HCT116 (cell line): Measurements from ENCODE around the gene ALDH7A1. TPM values are rescaled to one million over a fixed set of nuclear protein-coding genes. Genes with fewer than 3 reads are reported as not detected.

Source experiments
- ATAC-seq: fragments of 200-7000 bp; cut with Tn5 transposase; 2 replicates; pipeline ENCODE4 v1.9.1; 2020; ENCODE audit warnings: mild to moderate bottlenecking, moderate library complexity
- BruUV-seq: library from RNA; stranded (reverse); fragments of 400-500 nt; replicated peaks from 2 replicates; lab custom pipeline; 2021; lab: Mats Ljungman, UMichigan
- CTCF ChIA-PET: fragments of 300-600 bp; sonication (Branson Sonifier 250); formaldehyde crosslinking; loops from one replicate; lab custom pipeline; 2021; ENCODE audit warnings: antibody characterized with exemption; lab: Charles Lee
- POLR2A ChIA-PET: fragments of 300-600, 350-600 bp; sonication (Branson Sonifier 250); formaldehyde crosslinking; loops from one replicate; lab custom pipeline; 2021; ENCODE audit warnings: antibody characterized with exemption; lab: Charles Lee
- RAD21 ChIA-PET, 2 experiments: fragments of 300-600 bp; sonication (Branson Sonifier 250); formaldehyde crosslinking; loops; one replicate each; lab custom pipeline; 2023; ENCODE audit warnings: low total read pairs in 2 of 2; ENCODE audit not compliant: uncharacterized antibody in 2 of 2, unreplicated experiment in 2 of 2, low non-redundant PET in 1 of 2; lab: Charles Lee
- DNase-seq: peaks from one replicate; pipeline ENCODE4 v3.0.0-alpha.2; 2010; ENCODE audit warnings: low read depth, low spot score
- H2AFZ ChIP-seq: fragments of 200-600 bp; shearing (Covaris generic), sonication (generic); 2 replicates; pipeline ENCODE4 v1.6.1; 2017; ENCODE audit warnings: low read depth, mixed run types, mixed read lengths, antibody characterized with exemption, low read length; ENCODE audit not compliant: poor library complexity, severe bottlenecking
- H3K27ac ChIP-seq: 2 replicates; pipeline ENCODE4 v1.5.1; 2012; ENCODE audit warnings: low read depth, low read length
- H3K27me3 ChIP-seq: fragments of 200-600 bp; sonication (generic); 2 replicates; pipeline ENCODE4 v1.6.1; 2016; ENCODE audit warnings: mixed run types, low read length, mixed read lengths; ENCODE audit not compliant: insufficient read depth
- H3K36me3 ChIP-seq, 2 experiments: fragments of 200-500 bp in 1 of 2; fragments of 200-600 bp in 1 of 2; sonication (Bioruptor generic) in 1 of 2; sonication (generic) in 1 of 2; 2 replicates each; pipeline versions ENCODE4 v1.5.1 to v1.6.1; 2014 to 2016; ENCODE audit warnings: low read length in 2 of 2, inconsistent platforms in 1 of 2, mixed read lengths in 1 of 2, mixed run types in 1 of 2; ENCODE audit not compliant: insufficient read depth in 2 of 2, control insufficient read depth in 1 of 2
- H3K4me1 ChIP-seq, 2 experiments: fragments of 200-600 bp in 1 of 2; sonication (generic) in 1 of 2; 2 replicates each; pipeline versions ENCODE4 v1.5.1 to v1.6.1; 2012 to 2017; ENCODE audit warnings: low read length in 2 of 2, inconsistent platforms in 1 of 2, mild to moderate bottlenecking in 1 of 2, mixed read lengths in 1 of 2, mixed run types in 1 of 2, moderate library complexity in 1 of 2; ENCODE audit not compliant: insufficient read depth in 2 of 2, control insufficient read depth in 1 of 2
- H3K4me2 ChIP-seq: fragments of 200-600 bp; sonication (generic); 2 replicates; pipeline ENCODE4 v1.6.1; 2017; ENCODE audit warnings: mixed run types, low read length, mixed read lengths
- H3K4me3 ChIP-seq, 2 experiments: fragments of 200-600 bp in 1 of 2; sonication (generic) in 1 of 2; replicated peaks in 1 of 2; 2 replicates each; pipeline ENCODE4 v1.5.1; 2011 to 2016; ENCODE audit warnings: low read length in 2 of 2, control low read depth in 1 of 2, low read depth in 1 of 2, mild to moderate bottlenecking in 1 of 2, mixed read lengths in 1 of 2, mixed run types in 1 of 2
- H3K79me2 ChIP-seq: fragments of 200-600 bp; sonication (generic); 2 replicates; pipeline ENCODE4 v1.6.1; 2017; ENCODE audit warnings: mild to moderate bottlenecking, mixed run types, low read length, moderate library complexity, mixed read lengths; ENCODE audit not compliant: insufficient read depth
- H3K9ac ChIP-seq: fragments of 200-600 bp; sonication (generic); 2 replicates; pipeline ENCODE4 v1.6.1; 2016; ENCODE audit warnings: low read length, mixed read lengths
- H3K9me2 ChIP-seq: fragments of 200-600 bp; sonication (generic), shearing (Covaris generic); 2 replicates; pipeline ENCODE4 v1.6.1; 2017; ENCODE audit warnings: mixed run types, mild to moderate bottlenecking, moderate library complexity; ENCODE audit not compliant: insufficient read depth
- H3K9me3 ChIP-seq, 2 experiments: fragments of 200-500 bp in 1 of 2; fragments of 200-600 bp in 1 of 2; sonication (Bioruptor generic) in 1 of 2; sonication (generic) in 1 of 2; 2 replicates each; pipeline ENCODE4 v1.6.1; 2014 to 2017; ENCODE audit warnings: low read length in 2 of 2, mixed read lengths in 2 of 2, inconsistent platforms in 1 of 2, low read depth in 1 of 2, mild to moderate bottlenecking in 1 of 2, mixed run types in 1 of 2, moderate library complexity in 1 of 2; ENCODE audit not compliant: control insufficient read depth in 1 of 2, insufficient read depth in 1 of 2
- H4K20me1 ChIP-seq: fragments of 200-600 bp; sonication (generic), shearing (Covaris generic); 2 replicates; pipeline ENCODE4 v1.6.1; 2017; ENCODE audit warnings: mixed run types, mild to moderate bottlenecking, moderate library complexity; ENCODE audit not compliant: insufficient read depth
- ATF3 ChIP-seq: IDR thresholded peaks from 2 replicates; pipeline ENCODE4 v1.6.1; 2012
- CEBPB ChIP-seq: IDR thresholded peaks from 2 replicates; pipeline ENCODE4 v1.6.1; 2012; ENCODE audit warnings: low read depth
- CTCF ChIP-seq, 3 experiments: fragments of 200-600 bp in 1 of 3; sonication (generic) in 1 of 3; IDR thresholded peaks in 2 of 3; conservative IDR thresholded peaks in 1 of 3; 2 replicates each; pipeline ENCODE4 v1.5.1; 2012 to 2017; ENCODE audit warnings: low read depth in 2 of 3, low read length in 2 of 3, antibody characterized with exemption in 1 of 3, borderline replicate concordance in 1 of 3, control low read depth in 1 of 3, mild to moderate bottlenecking in 1 of 3, mixed read lengths in 1 of 3, mixed run types in 1 of 3, moderate library complexity in 1 of 3; ENCODE audit not compliant: insufficient read depth in 1 of 3
- EGR1 ChIP-seq: IDR thresholded peaks from 2 replicates; pipeline ENCODE4 v1.6.1; 2012; ENCODE audit warnings: low read depth
- ELF1 ChIP-seq: IDR thresholded peaks from 2 replicates; pipeline ENCODE4 v1.6.1; 2012; ENCODE audit warnings: low read depth, borderline replicate concordance
- EZH2phosphoT487 ChIP-seq: fragments of 200-600 bp; IDR thresholded peaks from 2 replicates; pipeline ENCODE4 v1.6.1; 2018; ENCODE audit warnings: antibody characterized with exemption, borderline replicate concordance
- FOSL1 ChIP-seq: IDR thresholded peaks from 2 replicates; pipeline ENCODE4 v1.6.1; 2012; ENCODE audit warnings: low read depth
- JUND ChIP-seq: IDR thresholded peaks from 2 replicates; pipeline ENCODE4 v1.6.1; 2012
- MAX ChIP-seq: IDR thresholded peaks from 2 replicates; pipeline ENCODE4 v1.6.1; 2012
- POLR2A ChIP-seq: IDR thresholded peaks from 2 replicates; pipeline ENCODE4 v1.7.0; 2011; ENCODE audit warnings: borderline replicate concordance; ENCODE audit not compliant: insufficient read depth, insufficient read length; ENCODE audit errors: extremely low read depth
- RAD21 ChIP-seq: IDR thresholded peaks from 2 replicates; pipeline ENCODE4 v1.6.1; 2012; ENCODE audit warnings: low read depth, mild to moderate bottlenecking
- SIN3A ChIP-seq: IDR thresholded peaks from 2 replicates; pipeline ENCODE4 v1.6.1; 2012; ENCODE audit warnings: low read depth
- SP1 ChIP-seq: IDR thresholded peaks from 2 replicates; pipeline ENCODE4 v1.6.1; 2012; ENCODE audit warnings: low read depth
- SRF ChIP-seq: IDR thresholded peaks from 2 replicates; pipeline ENCODE4 v1.6.1; 2012; ENCODE audit warnings: low read depth
- ZBTB33 ChIP-seq: IDR thresholded peaks from 2 replicates; pipeline ENCODE4 v1.6.1; 2011; ENCODE audit warnings: mild to moderate bottlenecking, low read length, moderate library complexity; ENCODE audit not compliant: insufficient replicate concordance; ENCODE audit errors: extremely low read depth
- ZFX ChIP-seq: fragments of 450-650 bp; IDR thresholded peaks from 2 replicates; pipeline ENCODE4 v1.6.1; 2017
- ZNF274 ChIP-seq: fragments of 200-500 bp; sonication (Bioruptor generic); IDR thresholded peaks from 2 replicates; pipeline ENCODE4 v1.6.1; 2014; ENCODE audit warnings: mild to moderate bottlenecking, low read depth, low read length, inconsistent platforms
- intact Hi-C: fragments of 100-400 bp; cut with micrococcal nuclease; formaldehyde crosslinking; loops from 2 replicates; pipeline ENCODE4 v1.10.0; 2022
- total RNA-seq: library from RNA; stranded (reverse); gene quantifications from one replicate; pipeline ENCODE4 v1.2.1, GENCODE V29; 2021; ENCODE audit not compliant: unreplicated experiment

The ALDH7A1 gene
- total RNA-seq, 1 experiment from 2014 or later = 93.2 TPM

GRCh38 chr5:126511961-126512360, 83.1 kb downstream of the ALDH7A1 start:
- Histone ChIP-seq H3K4me3 (no peak overlapping the region), H3K9ac (no peak overlapping the region), H3K4me2 (no peak overlapping the region), H3K27me3 (no peaks in the 10 kb centered on the region), H3K79me2 (no peaks in the 10 kb centered on the region), H3K9me3 (no peaks in the 10 kb centered on the region), H3K27ac (no peak overlapping the region), H3K9me2 (no peaks in the 10 kb centered on the region), H3K36me3 (no peaks in the 10 kb centered on the region), H2AFZ (no peak overlapping the region), H4K20me1 (no peaks in the 10 kb centered on the region), H3K4me1 (peaks cover 4 to 7% of the 10 kb centered on the region in 2 experiments; a peak in 3 of 4 replicates)
- POLR2A ChIA-PET = no interaction called here
- DNase-seq = no peak
- BruUV-seq = no TSS peak
- ATAC-seq = no peak
- TF ChIP-seq ZBTB33 (no peak), POLR2A (no peak), ZFX (no peak), EGR1 (no peak), ZNF274 (no peak), FOSL1 (no peak), MAX (no peak), RAD21 (no peak), EZH2phosphoT487 (no peak), SIN3A (no peak), ELF1 (no peak), SRF (no peak), CEBPB (no peak), SP1 (no peak), JUND (no peak), ATF3 (no peak), CTCF (IDR thresholded peaks at IDR 0.05 in 2 of 3, conservative IDR thresholded peaks at IDR 0.05 in 1 of 3; ENCODE audit: borderline replicate concordance in 1 of 3, insufficient read depth in 1 of 3, low read depth in 2 of 3, low read length in 2 of 3) (no peak)
- intact Hi-C loops = no loop called here
- CTCF ChIA-PET = interaction anchor here (2.2 kb wide), 1 partner anchor 12 kb away, joined by 12 read pairs; no protein-coding TSS in a partner anchor
- RAD21 ChIA-PET = no interaction called here
